OCI-LY7 (cell line): ENCODE data around the gene ROBO2.

Source experiments
- CTCF ChIP-seq: fragments of 200-600 bp; sonication (generic); conservative IDR thresholded peaks from 2 replicates; pipeline ENCODE4 v1.5.1; 2014; ENCODE audit warnings: mild to moderate bottlenecking, antibody characterized with exemption, low read length, moderate library complexity, mixed read lengths
- EZH2phosphoT487 ChIP-seq: fragments of 200-600 bp; sonication (generic); IDR thresholded peaks from 2 replicates; pipeline ENCODE4 v1.6.1; 2018; ENCODE audit warnings: low read depth, borderline replicate concordance, mild to moderate bottlenecking, mixed run types, antibody characterized with exemption, low read length, moderate library complexity, mixed read lengths

- TF ChIP-seq CTCF (no peak), EZH2phosphoT487 (no peak)
Measured at GRCh38 chr3:77313843-77314242, 273.9 kb downstream of the ROBO2 start.
